Ramos (cell line): ENCODE results near the gene DPEP3.
"Not testable (repeated sequence)": the region's sequence is repeated elsewhere in the genome, so short reads cannot be mapped to it uniquely, and the experiment has no call there.

ENCODE experiments used
- in situ Hi-C: fragments of 300-500 bp; cut with MboI; formaldehyde crosslinking; loops from one replicate; pipeline ENCODE4 v1.14.3; 2022; ENCODE audit warnings: low sequenced_read_pairs; ENCODE audit not compliant: unreplicated experiment

The DPEP3 gene

DNA sequence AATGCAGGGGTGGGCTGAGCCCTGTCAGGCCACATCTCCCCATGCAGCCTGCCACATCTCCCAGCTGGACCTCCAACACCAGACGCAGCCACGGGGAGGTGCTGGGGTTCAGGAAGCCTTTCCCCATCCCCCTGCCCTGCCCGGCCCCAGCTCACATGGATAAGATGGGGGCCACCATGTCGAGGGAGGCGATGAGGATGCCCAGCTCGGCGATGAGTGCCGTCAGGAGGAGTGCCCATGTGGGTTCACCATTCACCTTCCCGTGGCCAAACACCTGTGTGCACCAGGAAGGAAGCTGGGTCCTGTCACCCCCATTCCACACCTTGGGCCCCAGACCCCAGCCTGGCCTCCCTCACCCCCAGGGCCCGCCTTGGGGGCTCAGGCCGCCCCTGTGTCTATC, 30.7 kb downstream of the DPEP3 start:
- in situ Hi-C loops = no loop called here

DNA sequence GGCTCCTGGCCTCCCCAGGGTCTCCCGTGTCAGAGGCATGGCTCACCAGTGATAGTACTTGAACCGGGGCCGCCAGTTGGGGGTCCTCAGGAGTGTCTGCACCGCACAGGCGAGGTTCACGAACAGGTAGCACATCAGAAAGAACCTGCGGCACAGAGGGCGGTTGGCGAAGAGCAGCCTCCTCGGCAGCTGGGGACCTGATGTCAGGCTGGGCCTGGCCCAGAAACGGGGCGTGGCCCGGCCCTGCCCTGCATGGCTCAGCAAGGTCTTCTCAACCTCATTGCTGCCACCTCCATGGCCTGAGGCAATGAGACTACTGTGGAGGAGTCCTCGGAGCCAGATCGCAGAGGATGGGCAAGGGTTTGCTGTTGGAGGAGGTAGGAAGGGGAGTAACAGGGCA, 32.3 kb downstream of the DPEP3 start:
- in situ Hi-C loops = no loop called here

DNA sequence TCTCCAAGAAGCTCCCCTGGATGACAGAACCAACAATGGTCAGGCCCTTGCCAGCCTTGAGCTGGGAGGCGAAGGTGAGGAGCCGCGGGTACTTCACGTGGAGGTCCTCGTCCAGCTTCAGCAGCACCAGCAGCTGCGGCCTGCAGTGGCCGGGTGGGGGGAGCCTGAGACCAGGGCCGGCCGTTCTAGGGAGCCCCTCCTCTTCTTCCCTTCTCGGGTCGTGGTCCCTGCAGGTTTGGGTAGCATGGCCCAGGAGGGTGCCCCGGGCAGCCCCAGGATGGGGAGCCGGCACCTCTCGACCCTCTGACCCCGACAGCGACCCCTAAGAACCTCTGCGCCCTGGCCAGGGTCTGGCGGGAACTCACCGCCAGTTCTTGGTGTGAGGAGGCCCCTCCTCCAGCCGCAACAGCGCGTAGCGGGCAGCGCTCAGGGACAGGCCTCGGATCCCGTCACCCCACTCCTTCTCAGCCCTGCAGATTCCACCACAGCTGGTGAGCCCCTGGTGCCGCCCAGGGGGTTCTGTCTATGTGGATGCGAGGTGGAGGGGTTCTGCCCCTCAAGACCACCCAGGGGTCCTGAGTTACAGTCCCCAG, 33.2 kb downstream of the DPEP3 start:
- in situ Hi-C loops = no loop called here

DNA sequence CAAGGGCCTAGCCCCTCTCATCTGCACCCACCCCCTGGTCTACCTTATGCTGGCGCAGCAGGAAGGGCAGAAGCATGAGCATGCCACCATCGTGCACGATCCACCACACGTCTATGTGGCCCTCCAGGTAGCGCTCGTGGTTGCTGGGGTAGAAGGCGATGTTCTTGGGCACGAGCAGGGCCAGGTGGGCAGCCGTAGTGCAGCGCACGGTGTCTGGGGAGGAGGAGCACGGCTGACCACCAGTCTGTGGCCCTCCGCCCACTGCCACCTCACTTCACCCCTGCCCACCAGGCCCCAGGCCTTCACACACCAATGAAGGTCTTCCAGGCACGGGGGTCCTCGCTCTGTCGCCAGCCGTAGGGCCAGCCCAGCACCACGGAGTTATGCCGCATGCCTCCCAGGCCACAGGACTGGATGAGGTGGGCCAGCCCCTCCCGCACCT, 34.1 kb downstream of the DPEP3 start:
- in situ Hi-C loops = no loop called here

DNA sequence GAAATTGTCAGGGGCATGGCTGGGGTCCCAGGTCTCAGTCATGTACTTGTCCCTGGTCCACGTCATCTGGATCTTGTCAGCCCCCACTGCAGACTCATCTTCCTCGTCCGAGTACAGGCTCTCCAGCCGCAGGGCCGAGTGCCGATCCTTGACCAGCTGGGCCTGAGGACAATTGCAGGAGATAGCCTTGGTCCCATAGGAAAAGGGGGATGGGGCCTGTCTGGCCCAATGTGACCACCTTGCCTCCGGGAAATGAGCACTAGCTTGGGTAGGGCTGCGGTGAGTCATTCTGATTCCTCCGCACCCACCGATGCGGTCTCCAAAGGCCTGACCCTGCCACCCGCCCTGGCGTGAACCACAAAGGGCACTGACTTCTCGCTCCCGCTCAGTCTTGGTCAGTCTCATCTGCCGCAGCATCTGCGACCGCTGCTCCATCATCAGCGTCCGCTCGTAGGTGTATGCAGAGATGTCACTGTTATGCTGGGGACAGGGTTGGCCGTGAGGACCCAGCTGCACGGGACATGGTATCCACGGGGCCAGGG, 34.8 kb downstream of the DPEP3 start:
- in situ Hi-C loops = no loop called here

DNA sequence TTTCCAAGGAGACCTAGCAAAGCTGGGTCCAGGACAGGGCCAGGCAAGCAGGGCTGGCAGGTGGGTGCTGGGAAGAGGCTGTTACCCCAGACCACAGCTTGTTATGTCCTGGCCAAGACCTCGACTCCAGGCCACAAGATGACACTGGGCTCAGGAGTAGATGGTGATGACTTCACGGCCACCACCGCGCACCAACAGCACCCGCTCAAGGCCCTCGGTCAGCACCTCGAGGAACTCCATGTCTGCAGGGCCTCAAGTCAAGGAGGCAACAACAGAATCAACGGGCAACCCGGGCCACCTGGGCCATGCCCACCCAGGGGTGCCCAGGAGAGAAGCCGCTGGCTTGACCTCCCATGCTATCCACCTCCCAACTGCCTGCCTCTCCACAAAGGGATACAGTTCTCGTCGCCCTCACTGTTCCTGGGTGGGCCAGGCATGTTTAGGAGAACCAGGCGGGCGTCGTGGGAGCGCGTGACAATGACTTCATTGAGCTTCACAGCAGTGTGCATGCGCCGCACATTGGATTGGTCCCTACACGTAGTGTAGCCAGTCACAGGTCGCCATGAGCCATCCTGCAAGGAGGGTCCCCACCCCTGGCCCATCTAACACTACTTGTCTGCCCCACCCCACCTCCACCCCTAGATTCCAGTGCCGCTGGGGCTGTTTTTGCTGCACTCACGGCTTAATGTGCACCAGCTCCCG, 35.5 kb downstream of the DPEP3 start:
- in situ Hi-C loops = no loop called here

DNA sequence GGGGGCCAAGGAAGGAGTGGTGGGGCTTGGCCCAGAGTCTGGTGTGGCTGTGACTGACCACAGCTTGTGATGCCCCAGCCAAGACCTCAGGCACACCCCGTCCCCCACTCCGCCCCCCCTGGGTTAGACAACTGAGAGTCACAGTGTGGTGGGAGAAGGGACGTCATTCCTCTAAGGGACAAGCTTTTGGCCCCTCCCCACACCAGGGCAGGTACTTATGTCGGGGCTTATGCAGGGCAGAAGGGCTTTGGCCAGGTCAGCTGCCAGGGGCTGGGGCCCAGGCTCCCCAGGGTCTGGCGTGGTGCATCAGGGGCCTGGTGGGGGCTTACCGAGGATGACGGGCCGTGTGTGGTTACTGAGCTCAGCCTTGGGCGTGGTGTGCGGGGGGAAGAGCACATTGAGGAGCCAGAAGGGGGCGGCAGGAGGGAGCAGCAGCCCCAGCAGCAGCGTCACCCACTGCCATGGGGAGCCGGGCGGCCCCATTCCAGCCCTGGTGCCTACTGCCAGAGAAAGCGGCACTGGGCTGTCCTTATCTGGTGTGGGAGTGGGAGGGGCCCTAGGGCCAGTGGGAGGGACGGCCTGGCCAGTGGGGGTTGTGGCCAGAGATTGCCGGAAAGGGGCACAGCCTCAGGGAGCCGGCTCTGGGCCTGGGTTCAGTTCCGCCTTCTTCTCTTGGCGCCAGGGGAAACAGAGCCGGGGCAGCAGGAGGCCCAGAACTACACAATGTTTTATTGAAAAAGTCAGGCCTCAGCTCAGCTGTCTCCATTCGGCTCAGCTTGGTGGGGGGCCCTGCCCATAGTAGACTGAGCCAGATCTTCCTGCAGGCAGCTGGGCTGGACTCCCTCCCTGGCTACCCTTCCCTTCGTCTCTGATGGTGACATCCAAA, 36.4 kb downstream of the DPEP3 start, which contains the start of gene LCAT:
TSS of gene LCAT (minus strand) at position 502 of the 886 bp plus-strand sequence. CDS start at position 483, 19 bp downstream.
- in situ Hi-C loops = no loop called here

DNA sequence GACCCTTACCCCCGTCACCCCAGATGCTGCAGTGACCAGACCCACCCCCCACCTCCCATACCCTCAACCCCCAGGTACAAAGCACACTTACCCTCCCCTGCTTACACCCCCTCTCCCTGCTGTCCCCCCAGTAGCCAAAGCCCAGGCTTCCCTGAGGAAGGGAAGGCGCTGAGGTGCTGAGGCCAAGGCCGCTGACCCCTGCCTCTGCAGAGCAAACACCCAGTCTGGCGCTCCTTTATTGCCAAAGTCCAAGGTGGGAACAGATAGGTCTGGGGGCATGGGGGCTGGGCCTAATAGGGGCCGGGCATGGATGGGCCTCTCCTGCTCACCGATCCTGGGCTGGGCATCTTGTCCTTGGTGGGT, 37.1 kb downstream of the DPEP3 start:
- in situ Hi-C loops = no loop called here

DNA sequence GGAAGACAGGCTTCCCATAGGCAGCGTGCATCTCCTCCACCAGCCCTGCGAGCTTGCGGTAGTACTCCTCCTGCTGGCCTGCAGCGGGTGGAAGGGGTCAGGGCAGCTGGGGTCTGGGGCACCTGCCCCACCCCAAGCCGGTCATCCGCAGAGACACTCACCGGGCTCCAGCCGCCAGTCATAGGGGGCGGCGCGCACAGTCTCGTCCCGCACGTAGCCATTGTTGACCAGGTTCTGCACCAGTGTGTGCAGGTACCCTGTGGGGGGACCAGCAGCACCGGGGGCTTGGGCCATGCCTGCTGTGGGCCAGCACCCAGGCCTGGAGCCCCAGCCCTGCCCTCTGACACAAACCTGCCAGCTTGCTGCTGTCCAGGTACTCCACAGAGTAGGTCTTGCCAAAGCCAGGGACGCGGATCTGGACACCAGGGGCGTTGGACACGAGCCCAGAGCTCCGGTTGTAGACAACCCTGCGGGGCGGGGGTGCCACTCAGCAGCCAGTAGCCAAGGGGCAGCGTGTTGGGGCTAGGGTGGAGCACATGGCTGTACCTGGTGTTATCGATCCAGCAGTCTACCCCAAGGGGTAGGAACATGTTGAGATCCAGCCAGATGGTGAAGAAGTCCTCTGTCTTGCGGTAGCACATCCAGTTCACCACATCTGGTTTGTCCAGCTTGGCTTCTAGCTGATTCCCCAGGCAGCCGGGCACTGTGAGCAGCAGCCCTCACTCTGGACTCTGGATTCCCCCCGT, 37.6 kb downstream of the DPEP3 start:
- in situ Hi-C loops = no loop called here

DNA sequence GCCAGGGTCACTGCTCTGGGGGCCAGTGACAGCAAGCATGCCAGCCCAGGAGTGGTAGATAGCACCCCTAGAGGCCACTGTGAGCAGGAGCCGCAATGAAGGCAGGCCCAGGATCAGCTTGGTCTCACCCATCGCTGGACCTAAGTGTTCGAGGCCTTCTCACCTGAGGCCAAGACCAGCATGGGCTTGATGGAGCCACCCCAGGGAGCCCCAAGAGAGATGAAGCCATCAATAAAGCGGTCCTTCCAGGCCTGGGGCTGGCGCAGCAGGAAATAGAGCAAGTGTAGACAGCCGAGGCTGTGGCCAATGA, 38.1 kb downstream of the DPEP3 start:
- in situ Hi-C loops = no loop called here

DNA sequence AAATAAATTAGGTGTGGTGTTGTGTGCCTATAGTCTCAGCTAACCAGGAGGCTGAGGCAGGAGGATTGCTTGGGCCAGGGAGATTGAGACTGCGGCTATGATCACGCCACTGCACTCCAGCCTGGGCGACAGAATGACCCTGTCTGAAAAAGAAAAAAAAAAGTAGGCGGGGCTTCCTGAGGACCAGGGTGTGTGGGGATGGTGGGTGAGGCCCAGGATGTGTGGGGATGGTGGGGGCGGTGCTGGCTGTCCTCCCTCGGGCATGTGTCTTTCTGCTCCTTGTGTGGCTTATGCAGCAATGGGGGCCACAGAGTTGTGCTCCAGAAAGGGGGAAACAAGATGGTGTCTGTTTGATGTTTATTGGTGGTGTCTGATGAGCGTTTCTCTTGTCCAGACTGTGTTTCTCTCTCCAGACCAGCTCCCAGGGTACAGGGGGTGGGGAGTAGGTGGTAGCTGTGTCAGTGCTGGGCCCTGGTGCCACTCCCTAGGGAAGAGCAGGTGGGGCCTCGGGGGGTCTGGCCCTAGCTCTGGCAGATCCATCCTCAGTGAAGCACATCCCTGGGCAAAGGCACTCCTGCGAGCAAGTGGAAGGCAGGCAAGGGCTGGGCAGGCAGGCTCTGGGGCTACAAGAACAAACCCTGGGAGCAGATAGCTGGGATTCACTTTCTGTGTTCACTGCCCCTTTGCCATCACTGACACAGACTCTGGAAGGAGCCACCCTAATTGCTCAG, 38.7 kb downstream of the DPEP3 start:
- in situ Hi-C loops = no loop called here

DNA sequence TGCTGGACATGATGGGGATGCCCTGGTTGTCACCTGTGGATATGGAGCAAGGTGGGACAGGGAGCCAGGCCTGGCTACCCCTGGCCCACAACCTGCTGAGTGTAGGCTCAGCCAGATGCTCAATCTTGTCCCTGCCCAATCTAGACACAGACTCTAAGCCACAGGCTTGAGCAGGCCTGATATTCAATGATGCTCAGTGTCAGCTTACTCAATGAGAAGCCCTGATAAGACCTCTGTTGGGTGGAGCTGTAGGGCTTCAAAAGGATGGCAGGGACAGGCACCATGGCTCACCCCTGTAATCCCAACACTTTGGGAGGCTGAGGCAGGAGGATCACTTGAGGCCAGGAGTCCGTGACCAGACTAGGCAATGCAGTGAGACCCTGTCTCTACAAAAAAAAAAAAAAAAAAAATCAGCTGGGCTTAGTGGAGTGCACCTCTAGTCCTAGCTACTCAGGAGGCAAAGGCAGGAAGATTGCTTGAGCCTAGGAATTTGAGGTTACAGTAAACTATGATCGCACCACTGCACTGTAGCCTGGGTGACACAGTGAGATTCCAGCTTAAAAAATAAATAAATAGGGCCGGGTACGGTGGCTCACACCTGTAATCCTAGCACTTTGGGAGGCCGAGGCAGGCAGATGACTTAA, 39.7 kb downstream of the DPEP3 start:
- in situ Hi-C loops = no loop called here

DNA sequence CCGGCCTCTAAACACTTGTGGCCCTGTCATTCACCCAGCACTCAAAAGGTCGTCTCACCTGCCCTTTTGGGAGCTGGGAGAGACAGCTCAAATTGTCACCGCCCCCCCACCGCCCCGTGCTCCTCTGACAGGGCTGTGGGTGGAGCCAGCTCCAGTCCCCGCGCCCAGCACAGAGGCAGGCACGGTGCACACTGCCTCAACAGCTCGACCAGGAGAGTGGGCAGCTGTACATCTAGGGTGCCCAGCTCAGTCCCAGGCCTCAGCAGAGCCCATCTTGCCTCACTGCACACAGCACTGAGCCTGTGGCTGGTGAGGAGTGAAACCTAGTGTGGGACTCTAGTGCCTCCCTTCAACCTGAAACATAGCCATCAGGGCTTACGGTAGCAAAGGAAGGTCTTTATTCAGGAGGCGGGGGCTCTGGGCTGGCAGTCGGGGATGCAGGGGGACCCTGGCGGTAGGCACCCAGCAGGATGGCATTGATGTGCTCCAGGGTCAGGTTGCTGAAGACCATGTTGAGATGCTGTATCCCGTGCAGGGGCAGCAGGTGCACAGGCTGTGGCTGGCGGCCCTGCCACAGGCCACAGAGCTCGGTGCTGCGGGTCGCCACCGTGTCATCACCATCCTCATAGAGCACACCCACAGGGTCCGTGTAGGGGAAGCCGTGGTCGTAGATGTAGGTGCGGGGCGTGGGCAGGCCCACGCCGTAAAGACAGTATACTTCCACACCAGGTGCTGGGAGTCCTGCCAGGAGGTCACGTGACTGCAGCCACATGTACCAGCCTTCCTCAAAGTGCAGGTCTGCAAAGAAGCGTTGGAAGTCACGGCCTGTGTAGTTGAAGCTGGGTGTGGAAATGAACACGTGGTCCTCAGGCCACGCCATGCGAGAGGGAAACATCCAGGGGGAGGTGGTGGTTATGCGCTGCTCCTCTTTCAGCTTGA, 40.5 kb downstream of the DPEP3 start:
- in situ Hi-C loops = no loop called here

DNA sequence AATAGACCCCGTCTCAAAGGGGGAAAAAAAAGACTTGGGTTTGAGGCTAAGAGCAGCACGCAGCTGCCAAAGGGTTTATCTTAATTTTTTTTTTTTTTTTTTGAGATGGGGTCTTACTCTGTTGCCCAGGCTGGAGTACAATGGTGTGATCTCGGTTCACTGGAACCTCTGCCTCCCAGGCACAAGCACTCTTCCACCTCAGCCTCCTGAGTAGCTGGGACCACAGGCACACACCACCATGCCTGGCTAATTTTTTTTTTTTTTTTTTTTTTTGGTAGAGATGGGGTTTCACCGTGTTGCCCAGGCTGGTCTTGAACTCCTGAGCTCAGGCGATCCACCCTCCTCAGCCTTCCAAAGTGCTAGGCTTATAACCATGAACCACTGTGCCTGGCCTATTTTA, 42.6 kb downstream of the DPEP3 start:
- in situ Hi-C loops = not testable (repeated sequence)

DNA sequence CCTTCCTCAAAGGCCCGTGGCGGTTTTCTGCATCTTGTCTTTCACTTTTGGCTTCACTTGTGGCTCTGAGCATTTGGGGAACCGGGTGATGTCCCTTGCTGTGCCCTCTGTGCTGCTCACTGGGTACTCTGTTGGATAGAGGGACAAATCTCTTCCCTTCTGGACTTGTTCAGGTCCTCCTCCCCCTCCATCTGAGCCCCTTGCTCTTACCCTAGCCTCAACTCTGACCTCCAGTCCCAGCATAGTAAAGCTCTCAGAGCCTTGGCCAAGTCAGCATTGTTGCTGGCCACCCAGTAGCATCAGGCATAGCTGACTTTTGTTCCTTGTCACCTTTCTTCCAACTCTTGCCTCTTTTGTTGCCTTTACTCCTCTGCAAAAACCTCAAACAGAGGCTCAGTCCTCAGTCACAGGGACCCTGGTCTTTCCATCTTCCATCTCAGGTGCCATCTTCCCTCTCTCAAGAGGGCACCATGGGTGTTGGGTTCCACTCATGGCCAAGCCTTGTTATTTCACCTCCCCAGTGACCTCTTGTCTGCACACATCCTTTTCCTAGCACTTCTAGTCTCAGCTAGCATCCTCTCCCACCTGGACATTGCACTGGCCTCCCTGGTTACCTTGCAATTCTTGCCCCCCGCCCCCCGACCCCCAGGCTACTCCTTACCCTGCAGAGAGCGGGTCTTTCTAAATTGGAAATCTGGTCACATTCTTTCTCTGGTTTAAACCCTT, 43.3 kb downstream of the DPEP3 start:
- in situ Hi-C loops = no loop called here

DNA sequence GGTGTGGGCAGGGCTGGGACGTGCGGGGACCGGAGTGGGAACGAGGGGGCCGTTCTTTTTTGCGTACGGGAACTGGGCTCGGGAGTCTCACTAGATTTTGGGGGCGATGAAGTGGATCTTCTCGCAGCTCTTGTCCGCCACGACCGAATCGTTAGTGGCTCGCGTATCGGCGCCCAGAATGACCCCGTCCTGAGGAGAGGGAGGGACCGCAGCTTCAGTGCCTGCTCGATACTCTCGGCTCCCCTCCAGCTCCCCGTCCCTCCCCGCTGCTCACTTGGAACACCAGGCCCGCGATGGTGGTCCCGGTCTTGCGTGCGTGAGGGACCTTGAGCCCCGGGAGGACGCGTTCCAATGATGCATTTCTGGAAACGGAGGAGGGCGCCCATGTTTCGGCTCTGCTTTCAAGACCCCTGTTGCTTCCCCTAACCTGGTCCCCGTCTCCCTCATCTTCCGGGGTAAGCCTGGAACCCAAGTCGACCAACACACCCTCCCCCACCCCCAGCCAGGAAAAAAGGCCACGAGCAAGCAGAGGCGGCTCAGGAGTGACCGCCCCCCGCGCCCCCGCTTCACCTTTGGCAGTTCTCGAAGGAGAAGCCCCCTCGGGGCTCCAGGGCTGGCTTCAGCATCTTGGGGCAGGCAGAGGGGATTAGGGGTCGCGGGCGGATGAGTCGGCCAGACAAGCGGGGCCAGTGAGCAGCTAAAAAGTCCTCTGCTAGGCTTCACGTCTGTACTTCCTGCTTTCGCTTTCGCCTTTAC, 44.0 kb downstream of the DPEP3 start, which contains the start of gene PSMB10:
TSS of gene PSMB10 (minus strand) at position 727 of the 756 bp plus-strand sequence. CDS start at position 626, 101 bp downstream.
- in situ Hi-C loops = no loop called here
